IPS-NIHi11 (cell line): ENCODE measurements around the gene EDN3.

Source experiments
- DNase-seq: peaks from one replicate; pipeline ENCODE4 v3.0.0; 2012; ENCODE audit warnings: mixed read lengths, low spot score

EDN3 gene

DNA sequence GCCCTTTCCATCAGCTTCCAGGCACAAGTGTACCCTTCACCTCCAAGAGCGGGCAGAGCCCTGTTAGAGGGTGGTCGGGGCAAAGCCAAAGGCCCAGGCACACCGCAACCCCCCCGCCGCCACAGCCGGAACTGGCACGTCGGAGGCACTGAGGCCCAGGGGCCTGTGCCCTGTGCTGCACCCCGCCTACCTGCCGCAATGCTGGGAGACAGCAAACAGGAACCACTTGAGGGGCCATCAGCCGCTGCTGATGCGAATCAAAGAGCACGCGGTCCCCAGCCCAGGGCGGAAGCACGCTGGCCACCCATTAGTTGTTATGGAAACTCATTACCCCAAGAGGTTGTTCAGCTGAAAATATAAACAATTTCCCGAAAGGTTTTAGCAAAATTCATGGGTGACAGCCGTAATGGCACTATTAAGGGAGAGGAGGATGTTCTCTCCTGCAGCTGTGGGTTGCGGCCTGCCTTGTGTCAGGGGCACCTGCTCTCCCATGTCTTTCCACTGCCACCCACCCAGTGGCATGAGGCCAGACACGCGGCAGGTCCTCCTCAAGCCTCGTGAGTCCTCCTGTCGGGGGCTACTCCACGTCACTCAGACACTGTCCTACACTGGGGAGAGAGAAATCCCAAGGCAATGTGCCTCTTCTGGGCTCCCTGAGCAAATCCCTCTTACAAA lies 65.3 kb downstream of the EDN3 start:
- DNase-seq, result no peak

DNA sequence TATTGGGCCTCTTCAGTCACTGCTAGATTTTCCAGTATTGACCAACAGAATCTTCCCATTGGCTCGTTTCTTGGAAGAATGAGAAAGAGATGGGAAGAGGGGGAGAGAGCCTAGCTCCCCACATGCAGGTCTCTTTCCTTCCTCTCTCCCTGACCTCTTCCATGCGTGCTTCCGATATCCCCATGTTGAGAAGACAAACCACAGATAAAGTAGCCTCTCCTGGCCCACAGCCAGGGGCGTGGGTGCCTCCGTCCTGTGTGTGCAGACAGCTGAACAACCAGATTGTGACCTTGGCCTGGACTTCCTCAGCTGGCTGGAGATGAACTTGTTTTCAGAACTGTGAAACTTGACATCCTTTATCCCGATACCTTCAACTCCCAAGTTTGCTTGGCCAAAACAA lies 71.0 kb downstream of the EDN3 start:
- no peak for DNase-seq

GRCh38 chr20:59374261-59374660 lies 73.8 kb downstream of the EDN3 start:
- DNase-seq, result no peak

- DNase-seq, result no peak
Observed at GRCh38 chr20:59375541-59375940, 75.1 kb downstream of the EDN3 start.
